Stimulated activated CD8-positive, alpha-beta memory T cell treated with anti-CD3 and anti-CD28 coated beads, Interleukin-2, amount 100 ng/mL, for 1 hour (primary cell): Measurements from ENCODE around the gene ADAMTS12.
"Not testable (repeated sequence)": the region's sequence is repeated elsewhere in the genome, so short reads cannot be mapped to it uniquely, and the experiment has no call there.

ENCODE experiments used
- DNase-seq, 2 donors: peaks; one replicate each; pipeline ENCODE4 v3.0.0-alpha.2; 2020; ENCODE audit warnings: low read depth in 2 of 2

Gene ADAMTS12, protein sequence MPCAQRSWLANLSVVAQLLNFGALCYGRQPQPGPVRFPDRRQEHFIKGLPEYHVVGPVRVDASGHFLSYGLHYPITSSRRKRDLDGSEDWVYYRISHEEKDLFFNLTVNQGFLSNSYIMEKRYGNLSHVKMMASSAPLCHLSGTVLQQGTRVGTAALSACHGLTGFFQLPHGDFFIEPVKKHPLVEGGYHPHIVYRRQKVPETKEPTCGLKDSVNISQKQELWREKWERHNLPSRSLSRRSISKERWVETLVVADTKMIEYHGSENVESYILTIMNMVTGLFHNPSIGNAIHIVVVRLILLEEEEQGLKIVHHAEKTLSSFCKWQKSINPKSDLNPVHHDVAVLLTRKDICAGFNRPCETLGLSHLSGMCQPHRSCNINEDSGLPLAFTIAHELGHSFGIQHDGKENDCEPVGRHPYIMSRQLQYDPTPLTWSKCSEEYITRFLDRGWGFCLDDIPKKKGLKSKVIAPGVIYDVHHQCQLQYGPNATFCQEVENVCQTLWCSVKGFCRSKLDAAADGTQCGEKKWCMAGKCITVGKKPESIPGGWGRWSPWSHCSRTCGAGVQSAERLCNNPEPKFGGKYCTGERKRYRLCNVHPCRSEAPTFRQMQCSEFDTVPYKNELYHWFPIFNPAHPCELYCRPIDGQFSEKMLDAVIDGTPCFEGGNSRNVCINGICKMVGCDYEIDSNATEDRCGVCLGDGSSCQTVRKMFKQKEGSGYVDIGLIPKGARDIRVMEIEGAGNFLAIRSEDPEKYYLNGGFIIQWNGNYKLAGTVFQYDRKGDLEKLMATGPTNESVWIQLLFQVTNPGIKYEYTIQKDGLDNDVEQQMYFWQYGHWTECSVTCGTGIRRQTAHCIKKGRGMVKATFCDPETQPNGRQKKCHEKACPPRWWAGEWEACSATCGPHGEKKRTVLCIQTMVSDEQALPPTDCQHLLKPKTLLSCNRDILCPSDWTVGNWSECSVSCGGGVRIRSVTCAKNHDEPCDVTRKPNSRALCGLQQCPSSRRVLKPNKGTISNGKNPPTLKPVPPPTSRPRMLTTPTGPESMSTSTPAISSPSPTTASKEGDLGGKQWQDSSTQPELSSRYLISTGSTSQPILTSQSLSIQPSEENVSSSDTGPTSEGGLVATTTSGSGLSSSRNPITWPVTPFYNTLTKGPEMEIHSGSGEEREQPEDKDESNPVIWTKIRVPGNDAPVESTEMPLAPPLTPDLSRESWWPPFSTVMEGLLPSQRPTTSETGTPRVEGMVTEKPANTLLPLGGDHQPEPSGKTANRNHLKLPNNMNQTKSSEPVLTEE (N-terminal part only)

DNA sequence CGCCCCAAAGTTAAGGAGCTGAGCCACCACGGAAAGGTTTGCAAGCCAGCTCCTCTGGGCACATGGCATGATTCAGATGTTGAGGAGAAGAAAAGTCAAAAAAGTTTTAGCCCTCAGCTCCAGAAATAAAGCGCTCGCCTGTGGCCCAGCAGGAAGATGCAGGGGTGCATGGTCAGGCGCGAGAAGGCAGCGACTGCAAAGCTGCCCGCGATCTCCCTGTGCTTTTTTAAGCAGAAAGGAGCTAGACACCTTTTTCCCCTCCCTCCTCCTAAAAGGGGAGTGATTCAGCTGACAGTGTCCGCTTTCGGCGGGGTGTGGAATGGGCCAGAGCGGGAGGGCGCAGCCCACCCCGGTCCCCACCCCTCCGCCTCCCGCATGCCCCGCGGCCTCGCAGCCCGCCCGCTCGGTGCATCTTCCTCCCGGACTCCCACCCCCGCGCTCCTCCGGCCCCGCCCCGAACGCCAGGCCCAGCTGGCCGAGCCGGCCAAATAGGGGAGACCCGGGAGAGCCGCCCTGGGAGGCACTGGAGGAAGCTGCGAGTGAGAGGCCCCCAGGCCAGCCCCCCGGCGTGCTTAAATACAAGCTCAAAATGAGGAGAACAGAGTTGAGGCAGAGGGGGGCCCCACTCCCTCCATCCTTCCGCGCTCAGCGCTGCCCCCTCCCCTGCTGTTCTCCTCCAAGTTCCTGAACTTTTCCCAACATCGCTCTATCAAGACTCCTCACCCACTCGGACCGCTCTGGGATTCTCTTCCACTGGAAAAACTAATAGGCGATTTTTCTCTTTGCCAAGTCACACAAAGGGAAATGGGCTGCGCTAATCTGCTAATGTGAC lies at the start of gene ADAMTS12:
Gene ADAMTS12 (minus strand): TSS at position 203 of the 832 bp plus-strand sequence. CDS start 134 bp downstream, at position 69.
- no peak for DNase-seq

DNA sequence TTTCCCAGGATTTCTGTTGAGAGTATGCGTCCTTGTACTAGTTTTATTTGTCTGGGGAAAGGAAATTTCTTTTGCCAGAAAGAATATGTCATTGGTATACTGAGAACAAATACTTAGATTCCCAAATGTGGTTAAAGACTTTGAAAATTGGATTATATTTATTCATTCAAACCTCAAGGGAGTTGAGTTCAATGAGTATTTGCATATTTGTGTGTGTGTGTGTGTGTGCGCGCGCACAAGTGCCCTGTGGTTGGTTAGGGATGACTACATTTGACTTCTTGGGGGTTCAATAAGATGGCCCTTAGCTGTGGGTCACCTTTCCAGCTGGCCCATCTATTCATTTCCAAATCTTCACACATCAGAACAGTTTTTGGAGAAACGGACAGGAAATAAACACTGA lies 49.3 kb upstream of the ADAMTS12 start:
- DNase-seq: no peak

DNA sequence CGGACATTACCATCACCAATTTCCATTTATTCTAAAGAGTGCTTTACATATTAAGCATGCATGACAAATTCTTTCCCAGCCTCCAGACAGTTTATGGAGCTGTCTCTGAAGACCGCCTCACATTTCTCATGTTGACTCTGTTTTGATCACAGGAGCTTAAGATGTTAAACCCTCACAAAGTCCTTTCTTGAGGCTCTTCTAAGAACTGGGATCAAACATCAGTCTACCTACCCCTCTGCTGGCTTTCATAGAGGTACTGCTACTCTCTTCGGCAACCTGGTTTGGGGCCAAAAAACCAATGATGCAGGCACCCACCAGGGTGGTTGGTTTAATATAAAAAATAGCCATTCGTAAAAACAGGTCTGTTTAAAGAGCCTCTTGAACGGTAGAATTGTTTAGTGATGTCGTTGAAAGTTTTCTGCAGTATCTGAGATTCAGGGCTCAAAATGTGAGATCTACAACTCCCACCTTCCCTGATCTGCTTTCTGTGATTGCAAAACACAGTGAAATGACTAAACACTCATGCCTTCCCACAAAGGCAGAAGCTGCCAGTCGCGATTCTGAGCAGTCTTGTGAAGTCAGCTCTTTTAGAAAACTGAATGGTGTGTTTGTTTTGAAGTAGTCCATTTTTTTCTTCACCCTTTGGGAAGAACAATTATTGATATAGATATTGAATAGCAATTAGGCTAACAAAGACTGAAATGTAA lies 47.9 kb upstream of the ADAMTS12 start:
- DNase-seq: no peak

GRCh38 chr5:33938881-33939280 lies 47.1 kb upstream of the ADAMTS12 start:
- DNase-seq: no peak

DNA sequence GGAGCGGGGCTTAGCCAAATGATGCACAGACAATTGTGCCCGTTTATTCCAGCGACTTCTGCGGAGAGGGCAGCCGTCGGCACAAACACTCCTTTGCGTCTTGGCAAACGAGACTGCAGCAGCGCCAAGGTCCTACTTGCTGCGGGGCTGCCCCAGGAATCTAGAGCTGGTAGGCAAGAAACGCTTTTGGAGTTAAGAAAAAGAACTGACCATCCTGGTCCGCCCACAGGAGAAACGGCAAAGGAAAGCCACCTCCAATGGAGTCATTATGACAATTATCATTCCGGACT lies 46.7 kb upstream of the ADAMTS12 start:
- DNase-seq: no peak

DNA sequence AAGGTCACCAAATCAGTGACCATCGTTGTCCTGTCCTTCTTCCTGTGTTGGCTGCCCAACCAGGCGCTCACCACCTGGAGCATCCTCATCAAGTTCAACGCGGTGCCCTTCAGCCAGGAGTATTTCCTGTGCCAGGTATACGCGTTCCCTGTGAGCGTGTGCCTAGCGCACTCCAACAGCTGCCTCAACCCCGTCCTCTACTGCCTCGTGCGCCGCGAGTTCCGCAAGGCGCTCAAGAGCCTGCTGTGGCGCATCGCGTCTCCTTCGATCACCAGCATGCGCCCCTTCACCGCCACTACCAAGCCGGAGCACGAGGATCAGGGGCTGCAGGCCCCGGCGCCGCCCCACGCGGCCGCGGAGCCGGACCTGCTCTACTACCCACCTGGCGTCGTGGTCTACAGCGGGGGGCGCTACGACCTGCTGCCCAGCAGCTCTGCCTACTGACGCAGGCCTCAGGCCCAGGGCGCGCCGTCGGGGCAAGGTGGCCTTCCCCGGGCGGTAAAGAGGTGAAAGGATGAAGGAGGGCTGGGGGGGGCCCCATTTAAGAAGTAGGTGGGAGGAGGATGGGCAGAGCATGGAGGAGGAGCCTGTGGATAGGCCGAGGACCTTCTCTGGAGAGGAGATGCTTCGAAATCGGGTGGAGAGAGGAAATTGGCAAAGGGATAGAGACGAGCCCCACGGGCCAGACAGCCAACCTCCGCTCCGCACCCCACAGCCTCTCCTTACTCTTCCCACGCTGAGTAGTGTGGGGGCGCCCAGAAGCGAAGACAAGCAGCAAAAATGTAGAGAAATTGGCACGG lies 46.1 kb upstream of the ADAMTS12 start:
- no peak for DNase-seq

GRCh38 chr5:33937017-33937706 lies 45.4 kb upstream of the ADAMTS12 start:
- no peak for DNase-seq

DNA sequence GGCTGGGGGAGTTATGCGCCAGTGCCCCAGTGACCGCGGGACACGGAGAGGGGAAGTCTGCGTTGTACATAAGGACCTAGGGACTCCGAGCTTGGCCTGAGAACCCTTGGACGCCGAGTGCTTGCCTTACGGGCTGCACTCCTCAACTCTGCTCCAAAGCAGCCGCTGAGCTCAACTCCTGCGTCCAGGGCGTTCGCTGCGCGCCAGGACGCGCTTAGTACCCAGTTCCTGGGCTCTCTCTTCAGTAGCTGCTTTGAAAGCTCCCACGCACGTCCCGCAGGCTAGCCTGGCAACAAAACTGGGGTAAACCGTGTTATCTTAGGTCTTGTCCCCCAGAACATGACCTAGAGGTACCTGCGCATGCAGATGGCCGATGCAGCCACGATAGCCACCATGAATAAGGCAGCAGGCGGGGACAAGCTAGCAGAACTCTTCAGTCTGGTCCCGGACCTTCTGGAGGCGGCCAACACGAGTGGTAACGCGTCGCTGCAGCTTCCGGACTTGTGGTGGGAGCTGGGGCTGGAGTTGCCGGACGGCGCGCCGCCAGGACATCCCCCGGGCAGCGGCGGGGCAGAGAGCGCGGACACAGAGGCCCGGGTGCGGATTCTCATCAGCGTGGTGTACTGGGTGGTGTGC lies 44.7 kb upstream of the ADAMTS12 start, which contains the start of gene RXFP3:
Gene RXFP3 (plus strand): TSS at position 6 of the 636 bp plus-strand sequence. CDS start 355 bp downstream, at position 361.
- DNase-seq: no peak

DNA sequence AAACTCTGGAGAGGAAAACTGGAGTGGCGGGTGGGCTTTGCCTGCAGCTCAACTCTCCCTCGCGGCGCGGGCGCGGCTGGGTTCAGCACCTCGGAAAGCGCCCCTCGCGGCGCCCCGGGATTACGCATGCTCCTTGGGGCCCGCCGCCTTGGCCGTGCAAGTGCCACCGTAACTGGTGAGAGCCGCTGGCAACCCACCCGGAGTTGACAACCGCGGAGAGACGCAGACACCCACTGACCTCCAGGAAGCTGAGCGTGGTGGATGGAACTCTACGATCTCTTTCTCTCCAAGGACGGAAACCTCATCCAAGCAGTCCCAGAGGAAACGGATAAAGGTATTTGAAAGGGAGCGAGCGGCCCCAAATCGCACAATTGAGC lies 44.2 kb upstream of the ADAMTS12 start:
- peak in 1 of 2 donors; percentile 3 for DNase-seq

- DNase-seq: no peak
These were observed 42.4 kb upstream of the ADAMTS12 start for GRCh38 chr5:33934176-33934575.

DNA sequence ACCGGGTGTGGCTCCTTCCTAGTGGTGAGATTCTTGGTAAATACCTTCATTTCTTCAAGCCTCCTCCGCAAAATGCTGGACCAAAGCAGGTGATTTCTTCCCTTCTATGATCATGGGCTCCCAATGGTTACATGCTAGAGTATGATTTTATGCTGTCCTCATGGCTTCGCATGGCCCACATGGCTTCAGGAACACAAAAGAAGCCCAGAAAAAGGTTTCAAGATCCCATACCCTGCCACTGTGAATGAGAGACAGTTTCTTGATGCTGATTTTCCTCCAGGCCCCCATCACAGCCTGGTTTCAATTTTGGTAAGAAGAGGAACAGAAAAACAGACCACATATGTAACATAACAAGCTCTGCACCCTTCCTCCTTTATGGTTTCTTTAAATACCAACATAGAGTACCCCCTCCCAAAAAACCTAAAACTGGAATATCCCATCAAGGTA lies 42.0 kb upstream of the ADAMTS12 start:
- no peak for DNase-seq

DNA sequence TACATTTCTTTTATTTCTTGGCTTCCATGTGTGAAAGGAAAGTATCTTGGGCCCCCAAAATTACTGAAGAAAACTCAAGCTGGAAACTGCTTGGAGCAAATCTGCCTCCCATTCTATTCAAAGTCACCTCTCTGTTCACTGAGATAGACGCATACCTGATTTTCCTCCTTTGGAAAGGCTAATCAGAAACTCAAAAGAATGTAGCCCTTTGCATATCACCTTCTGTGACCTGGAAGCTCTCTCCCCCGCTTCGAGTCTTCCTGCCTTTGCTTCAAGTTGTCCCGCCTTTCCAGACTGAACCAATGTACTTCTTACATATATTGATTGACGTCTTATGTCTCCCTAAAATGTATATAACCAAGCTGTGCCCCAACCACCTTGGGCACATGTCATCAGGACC lies 39.3 kb upstream of the ADAMTS12 start:
- no peak for DNase-seq

- no peak for DNase-seq
These were observed 38.3 kb upstream of the ADAMTS12 start for GRCh38 chr5:33929925-33930690.

GRCh38 chr5:33928283-33928682 lies 36.5 kb upstream of the ADAMTS12 start:
- DNase-seq: no peak

- DNase-seq: no peak
These were observed 35.9 kb upstream of the ADAMTS12 start for GRCh38 chr5:33927685-33928084.

DNA sequence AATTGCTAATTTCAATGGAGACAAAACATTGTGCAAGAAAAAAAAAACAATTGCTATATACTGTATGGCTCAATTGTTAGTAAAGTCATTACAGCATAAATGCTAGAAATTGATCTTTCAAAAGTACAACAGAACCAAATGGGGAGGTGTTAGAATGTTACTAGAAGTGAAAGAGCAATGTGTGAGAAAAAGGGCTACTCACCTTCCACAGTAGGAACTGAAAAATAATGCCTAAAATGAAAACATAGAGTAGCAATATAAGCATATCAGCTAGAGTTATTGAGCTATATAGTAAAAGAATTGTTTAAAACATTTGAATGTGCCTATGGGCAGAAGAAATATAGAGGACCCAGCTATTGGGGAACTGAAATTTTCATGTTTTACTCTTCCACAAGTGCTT lies 33.5 kb upstream of the ADAMTS12 start:
- DNase-seq: no peak

GRCh38 chr5:33921002-33921401 lies 29.2 kb upstream of the ADAMTS12 start:
- DNase-seq: no peak

- not testable (repeated sequence) for DNase-seq
These were observed 23.1 kb upstream of the ADAMTS12 start for GRCh38 chr5:33914844-33915243.
